Trophoblast cell (in vitro differentiated cells and primary cell): ENCODE measurements around the gene AGAP6.
"Not testable (repeated sequence)": the region's sequence is repeated elsewhere in the genome, so short reads cannot be mapped to it uniquely, and the experiment has no call there.

Experiments used
- DNase-seq, 2 donors: peaks; one replicate each; pipeline ENCODE4 v3.0.0-alpha.2; 2016
- H2AFZ ChIP-seq: 2 replicates; pipeline ENCODE4 v1.6.1; 2013; ENCODE audit warnings: low read length, moderate library complexity, mild to moderate bottlenecking; ENCODE audit not compliant: insufficient read depth, poor library complexity
- H2AK5ac ChIP-seq: 2 replicates; pipeline ENCODE4 v1.6.1; 2013; ENCODE audit warnings: mild to moderate bottlenecking, low read length
- H2BK120ac ChIP-seq: 2 replicates; pipeline ENCODE4 v1.6.1; 2013; ENCODE audit warnings: low read length, mild to moderate bottlenecking, moderate library complexity; ENCODE audit not compliant: insufficient read depth, poor library complexity
- H2BK12ac ChIP-seq: 2 replicates; pipeline ENCODE4 v1.6.1; 2013; ENCODE audit warnings: mild to moderate bottlenecking, low read length, moderate library complexity
- H2BK5ac ChIP-seq: 2 replicates; pipeline ENCODE4 v1.6.1; 2013; ENCODE audit warnings: low read length, low read depth, moderate library complexity, mild to moderate bottlenecking; ENCODE audit not compliant: poor library complexity
- H3K14ac ChIP-seq: 2 replicates; pipeline ENCODE4 v1.6.1; 2013; ENCODE audit warnings: mild to moderate bottlenecking, low read length
- H3K18ac ChIP-seq: 2 replicates; pipeline ENCODE4 v1.6.1; 2013; ENCODE audit warnings: mild to moderate bottlenecking, low read length
- H3K23ac ChIP-seq: 2 replicates; pipeline ENCODE4 v1.6.1; 2013; ENCODE audit warnings: low read length
- H3K27ac ChIP-seq: 2 replicates; pipeline ENCODE4 v1.5.1; 2013; ENCODE audit warnings: low read depth, mild to moderate bottlenecking, inconsistent platforms, low read length, moderate library complexity
- H3K27me3 ChIP-seq: 2 replicates; pipeline ENCODE4 v1.6.1; 2013; ENCODE audit warnings: inconsistent platforms, mild to moderate bottlenecking, low read length, moderate library complexity; ENCODE audit not compliant: insufficient read depth
- H3K36me3 ChIP-seq, 2 experiments: 1 replicate in 1 of 2; 2 replicates in 1 of 2; pipeline ENCODE4 v1.6.1; 2013; ENCODE audit warnings: low read length in 2 of 2, mild to moderate bottlenecking in 2 of 2, moderate library complexity in 1 of 2; ENCODE audit not compliant: insufficient read depth in 2 of 2, control insufficient read depth in 1 of 2
- H3K4ac ChIP-seq: 2 replicates; pipeline ENCODE4 v1.6.1; 2013; ENCODE audit warnings: low read depth, mild to moderate bottlenecking, low read length, moderate library complexity
- H3K4me1 ChIP-seq, 2 experiments: 1 replicate in 1 of 2; 2 replicates in 1 of 2; pipeline ENCODE4 v1.6.1; 2013; ENCODE audit warnings: low read length in 2 of 2, mild to moderate bottlenecking in 2 of 2, moderate library complexity in 1 of 2; ENCODE audit not compliant: insufficient read depth in 2 of 2, control insufficient read depth in 1 of 2
- H3K4me2 ChIP-seq: 2 replicates; pipeline ENCODE4 v1.6.1; 2013; ENCODE audit warnings: inconsistent platforms, mild to moderate bottlenecking, low read length, moderate library complexity
- H3K4me3 ChIP-seq: 2 replicates; pipeline ENCODE4 v1.5.1; 2013; ENCODE audit warnings: mild to moderate bottlenecking, low read depth, low read length, inconsistent platforms
- H3K79me1 ChIP-seq: one replicate; pipeline ENCODE4 v1.6.1; 2013; ENCODE audit warnings: low read length
- H3K79me2 ChIP-seq: 2 replicates; pipeline ENCODE4 v1.6.1; 2013; ENCODE audit warnings: low read length, mild to moderate bottlenecking; ENCODE audit not compliant: control insufficient read depth, insufficient read depth, poor library complexity
- H3K9ac ChIP-seq: 2 replicates; pipeline ENCODE4 v1.6.1; 2013; ENCODE audit warnings: mild to moderate bottlenecking, low read length
- H3K9me3 ChIP-seq: 2 replicates; pipeline ENCODE4 v1.6.1; 2013; ENCODE audit warnings: low read depth, mild to moderate bottlenecking, control low read depth, inconsistent platforms, low read length; ENCODE audit not compliant: insufficient read depth
- H4K12ac ChIP-seq: 2 replicates; pipeline ENCODE4 v1.6.1; 2013; ENCODE audit warnings: low read depth, mild to moderate bottlenecking, low read length, moderate library complexity
- H4K8ac ChIP-seq: 2 replicates; pipeline ENCODE4 v1.6.1; 2013; ENCODE audit warnings: low read depth, mild to moderate bottlenecking, low read length, moderate library complexity
- H4K91ac ChIP-seq: one replicate; pipeline ENCODE4 v1.6.1; 2013; ENCODE audit warnings: low read depth, mild to moderate bottlenecking, low read length, moderate library complexity
- WGBS: extraction: QIAGEN DNeasy Blood & Tissue Kit; methylation state at CpG from one replicate; pipeline ENCODE4 v1.1.7; 2013; ENCODE audit warnings: missing lambda C conversion rate; ENCODE audit not compliant: insufficient read length, insufficient coverage; ENCODE audit errors: extremely low coverage; 5-methylcytosine and 5-hydroxymethylcytosine counted together

Gene AGAP6

GRCh38 chr10:50016926-50017325, 28.7 kb downstream of the AGAP6 start:
- H2BK5ac ChIP-seq, H3K18ac ChIP-seq, H3K27ac ChIP-seq, H3K79me2 ChIP-seq, H3K4me3 ChIP-seq, H4K8ac ChIP-seq, H4K12ac ChIP-seq, H2BK120ac ChIP-seq, H2BK12ac ChIP-seq, H2AK5ac ChIP-seq, H2AFZ ChIP-seq, H3K4me2 ChIP-seq, H3K23ac ChIP-seq, H3K4me1 ChIP-seq, H3K27me3 ChIP-seq, H4K91ac ChIP-seq, H3K4ac ChIP-seq, H3K79me1 ChIP-seq, H3K9ac ChIP-seq, H3K9me3 ChIP-seq, H3K14ac ChIP-seq, H3K36me3 ChIP-seq: not testable (repeated sequence)
- peak in 1 of 2 donors; percentile 13 for DNase-seq
- WGBS: no CpG with 5 or more reads among the region's 5 CpGs

- not testable (repeated sequence) for H3K14ac ChIP-seq
- WGBS: no CpG with 5 or more reads among the region's 5 CpGs
Observed at GRCh38 chr10:50017646-50018045, 29.4 kb downstream of the AGAP6 start.

GRCh38 chr10:50019279-50019678, 31.1 kb downstream of the AGAP6 start:
- not testable (repeated sequence) for H3K23ac ChIP-seq, H3K4ac ChIP-seq, H3K9ac ChIP-seq, H4K12ac ChIP-seq, H2BK5ac ChIP-seq, H3K27ac ChIP-seq, H3K9me3 ChIP-seq, H2AFZ ChIP-seq, H3K18ac ChIP-seq, H3K4me2 ChIP-seq, H2BK120ac ChIP-seq, H4K8ac ChIP-seq, H3K36me3 ChIP-seq, DNase-seq, H2BK12ac ChIP-seq, H3K4me1 ChIP-seq, H3K14ac ChIP-seq, H3K79me2 ChIP-seq, H3K4me3 ChIP-seq, H2AK5ac ChIP-seq, H4K91ac ChIP-seq, H3K27me3 ChIP-seq, H3K79me1 ChIP-seq
- no CpG with 5 or more reads among the region's 3 CpGs for WGBS

More at GRCh38 chr10:50017646-50018045, 29.4 kb downstream of the AGAP6 start:
- H3K18ac ChIP-seq, H3K9ac ChIP-seq, H3K79me1 ChIP-seq, H3K4me3 ChIP-seq, H2BK5ac ChIP-seq, H3K4me2 ChIP-seq, H3K23ac ChIP-seq, H3K4ac ChIP-seq, H2BK12ac ChIP-seq, H4K12ac ChIP-seq, H3K79me2 ChIP-seq, H3K27me3 ChIP-seq, H4K8ac ChIP-seq, H3K27ac ChIP-seq, H3K9me3 ChIP-seq, H3K4me1 ChIP-seq, H2BK120ac ChIP-seq, H4K91ac ChIP-seq, H2AFZ ChIP-seq, H3K36me3 ChIP-seq, H2AK5ac ChIP-seq: not testable (repeated sequence)
- DNase-seq: peak in 1 of 2 donors; percentile 30

GRCh38 chr10:50020451-50021024, 32.3 kb downstream of the AGAP6 start:
- H3K4me1 ChIP-seq, H4K91ac ChIP-seq, H3K4me3 ChIP-seq, H4K8ac ChIP-seq, H3K4me2 ChIP-seq, H2AFZ ChIP-seq, H2BK12ac ChIP-seq, H3K18ac ChIP-seq, H3K27ac ChIP-seq, H3K36me3 ChIP-seq, H3K14ac ChIP-seq, H3K9me3 ChIP-seq, H2BK5ac ChIP-seq, H4K12ac ChIP-seq, H3K23ac ChIP-seq, H3K27me3 ChIP-seq, H3K9ac ChIP-seq, DNase-seq, H2BK120ac ChIP-seq, H3K4ac ChIP-seq, H3K79me1 ChIP-seq, H2AK5ac ChIP-seq, H3K79me2 ChIP-seq: not testable (repeated sequence)
- WGBS: no CpG with 5 or more reads among the region's 13 CpGs
